ENCODE results near the gene OXSM. TPM values are rescaled to one million over a fixed set of nuclear protein-coding genes. Genes with fewer than 3 reads are reported as not detected.

The OXSM gene
- total RNA-seq (ENCODE audit: low replicate concordance), result 7.6 and 19.5 TPM in 2 replicates

DNA sequence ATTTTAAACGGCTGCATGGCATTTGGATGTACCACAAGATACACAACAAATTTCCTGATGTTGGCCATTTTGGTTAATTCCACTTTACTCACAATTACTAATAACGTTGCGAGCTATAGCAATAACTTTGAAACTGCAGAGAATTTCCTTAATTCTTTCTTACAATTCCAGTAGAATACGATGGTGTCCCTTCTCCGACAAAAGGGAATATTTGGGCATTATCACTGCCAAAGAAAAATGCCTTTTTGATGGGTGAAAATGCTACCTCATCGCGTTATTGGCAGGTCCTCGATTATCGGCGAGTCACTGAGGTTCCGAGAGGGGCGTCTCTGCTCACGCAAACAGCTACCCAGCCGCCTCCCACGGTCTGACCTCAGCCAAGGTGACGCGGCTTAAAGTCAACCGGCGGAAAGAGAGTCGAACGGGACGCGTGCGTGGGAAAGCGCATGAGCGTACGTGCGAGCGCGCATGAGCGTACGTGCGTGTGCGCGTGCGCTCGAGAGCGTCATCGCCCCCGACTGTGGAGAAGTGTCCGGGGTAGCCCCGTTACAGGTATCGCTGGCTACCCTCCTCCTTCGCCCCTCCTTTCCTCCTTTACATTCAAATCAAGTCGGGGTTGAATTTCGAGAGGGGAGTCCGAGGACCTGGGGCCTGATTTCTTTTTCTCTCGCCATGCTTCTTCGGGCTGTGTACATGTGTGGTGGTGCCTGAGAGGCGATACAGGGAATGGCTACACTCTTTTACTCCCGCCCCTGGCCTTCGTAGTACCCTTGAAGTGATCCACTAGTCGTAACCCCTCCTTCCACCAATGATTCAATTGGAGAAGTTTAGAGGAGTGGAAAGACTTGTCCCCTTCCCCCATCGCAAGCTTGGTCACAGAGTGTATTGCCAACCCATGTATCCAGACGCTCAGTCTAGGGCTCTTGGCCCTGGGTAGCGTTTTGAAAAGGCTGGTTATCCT, at the start of gene OXSM:
OXSM (plus strand) TSS at position 495 of the 961 bp plus-strand sequence. CDS start 931 bp downstream, outside the sequence.
- DNase-seq (ENCODE audit: low read depth), result peak; percentile 91
- H3K4me3 ChIP-seq (ENCODE audit: low read depth, low read length), result peak within 1 kb of the TSS; percentile 74
- TF ChIP-seq, protein P1, sequence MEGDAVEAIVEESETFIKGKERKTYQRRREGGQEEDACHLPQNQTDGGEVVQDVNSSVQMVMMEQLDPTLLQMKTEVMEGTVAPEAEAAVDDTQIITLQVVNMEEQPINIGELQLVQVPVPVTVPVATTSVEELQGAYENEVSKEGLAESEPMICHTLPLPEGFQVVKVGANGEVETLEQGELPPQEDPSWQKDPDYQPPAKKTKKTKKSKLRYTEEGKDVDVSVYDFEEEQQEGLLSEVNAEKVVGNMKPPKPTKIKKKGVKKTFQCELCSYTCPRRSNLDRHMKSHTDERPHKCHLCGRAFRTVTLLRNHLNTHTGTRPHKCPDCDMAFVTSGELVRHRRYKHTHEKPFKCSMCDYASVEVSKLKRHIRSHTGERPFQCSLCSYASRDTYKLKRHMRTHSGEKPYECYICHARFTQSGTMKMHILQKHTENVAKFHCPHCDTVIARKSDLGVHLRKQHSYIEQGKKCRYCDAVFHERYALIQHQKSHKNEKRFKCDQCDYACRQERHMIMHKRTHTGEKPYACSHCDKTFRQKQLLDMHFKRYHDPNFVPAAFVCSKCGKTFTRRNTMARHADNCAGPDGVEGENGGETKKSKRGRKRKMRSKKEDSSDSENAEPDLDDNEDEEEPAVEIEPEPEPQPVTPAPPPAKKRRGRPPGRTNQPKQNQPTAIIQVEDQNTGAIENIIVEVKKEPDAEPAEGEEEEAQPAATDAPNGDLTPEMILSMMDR (IDR thresholded peaks at IDR 0.05; ENCODE audit: insufficient read depth, low read length), result no peak

DNA sequence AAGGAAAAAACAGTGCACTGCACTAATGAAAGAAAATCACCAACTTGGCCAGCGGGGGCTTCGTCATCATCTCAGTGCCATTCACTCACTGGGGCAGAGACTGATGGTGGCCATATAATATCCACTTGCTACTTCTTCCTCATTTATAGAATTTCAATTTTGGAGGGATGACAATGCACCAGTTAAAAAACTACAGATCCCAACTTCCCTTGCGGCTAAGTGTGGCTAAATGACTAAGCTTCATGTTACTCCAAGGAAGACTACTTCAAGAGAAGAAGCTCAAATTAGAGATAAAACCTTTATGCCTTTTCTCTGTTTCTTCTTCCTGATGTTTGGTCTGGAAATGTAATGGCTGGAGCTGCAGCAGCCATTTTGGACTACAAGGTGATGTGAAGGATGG, 45.4 kb upstream of the OXSM start:
- TF ChIP-seq, protein P1 (IDR thresholded peaks at IDR 0.05; ENCODE audit: insufficient read depth, low read length), result no peak
- H3K4me3 ChIP-seq (ENCODE audit: low read depth, low read length), result no peak overlapping the region
- DNase-seq (ENCODE audit: low read depth), result no peak

DNA sequence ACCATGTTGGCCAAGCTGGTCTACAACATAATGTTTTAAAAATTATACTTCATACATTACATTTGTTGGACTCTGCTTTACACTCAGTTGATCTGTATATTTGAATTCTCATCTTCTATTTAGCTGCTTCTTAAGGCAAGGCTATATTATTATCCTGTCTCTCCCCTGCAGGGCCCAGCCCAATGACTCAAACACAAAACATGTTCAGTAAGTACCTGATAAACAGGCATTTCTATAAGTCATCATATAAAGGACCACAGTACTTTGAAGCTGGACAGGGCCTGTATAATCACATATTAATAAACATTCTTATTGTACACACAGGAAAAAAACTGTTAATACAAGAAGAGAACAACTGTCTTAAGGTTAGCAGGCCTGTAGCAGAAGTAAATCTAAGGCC, 42.9 kb upstream of the OXSM start:
- TF ChIP-seq, protein P1 (IDR thresholded peaks at IDR 0.05; ENCODE audit: insufficient read depth, low read length), result no peak
- no peak for DNase-seq (ENCODE audit: low read depth)
- H3K4me3 ChIP-seq (ENCODE audit: low read depth, low read length), result no peak overlapping the region

DNA sequence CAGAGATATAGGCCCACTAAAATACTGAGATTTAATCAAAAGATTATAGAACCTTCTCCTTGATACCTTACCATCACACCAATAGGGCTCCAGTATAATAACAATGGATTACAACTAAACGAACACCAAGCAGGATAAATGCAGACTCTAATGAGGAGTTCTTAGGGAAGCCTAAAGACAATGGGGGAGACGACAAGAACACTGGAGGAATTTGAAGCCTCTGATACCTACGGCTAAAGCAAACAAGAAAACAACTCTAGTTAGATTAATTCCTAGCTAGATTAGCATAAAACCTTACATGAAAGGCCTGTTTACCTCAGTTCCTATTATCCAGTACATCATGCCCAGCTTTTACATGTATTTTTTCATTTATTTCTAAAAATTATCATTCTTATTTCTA, 41.7 kb upstream of the OXSM start:
- no peak for DNase-seq (ENCODE audit: low read depth)
- H3K4me3 ChIP-seq (ENCODE audit: low read depth, low read length), result no peak overlapping the region
- TF ChIP-seq, protein P1 (IDR thresholded peaks at IDR 0.05; ENCODE audit: insufficient read depth, low read length), result no peak

DNA sequence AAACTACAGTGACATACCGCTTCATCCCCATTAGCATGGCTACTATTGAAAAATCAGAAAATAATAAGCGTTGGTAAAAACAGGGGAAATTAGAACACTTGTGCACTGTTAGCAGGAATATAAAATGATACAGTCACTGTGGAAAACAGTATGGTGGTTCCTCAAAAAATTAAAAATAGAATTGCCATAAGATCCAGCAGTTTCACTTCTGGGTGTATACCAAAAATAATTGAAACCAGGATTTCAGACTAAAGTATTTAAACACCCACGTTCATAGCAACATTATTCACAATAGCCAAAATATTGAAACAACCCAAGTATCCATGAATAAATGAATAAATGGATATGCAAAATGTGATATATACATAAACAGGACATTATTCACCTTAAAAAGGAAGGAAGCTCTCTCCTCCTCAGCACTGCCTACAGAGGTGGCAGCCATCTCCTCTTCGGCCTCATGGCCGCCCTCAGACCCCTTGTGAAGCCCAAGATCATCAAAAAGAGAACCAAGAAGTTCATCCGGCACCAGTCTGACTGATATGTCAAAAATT, 40.8 kb upstream of the OXSM start:
- TF ChIP-seq, protein P1 (IDR thresholded peaks at IDR 0.05; ENCODE audit: insufficient read depth, low read length), result no peak
- DNase-seq (ENCODE audit: low read depth), result no peak
- H3K4me3 ChIP-seq (ENCODE audit: low read depth, low read length), result no peak overlapping the region

DNA sequence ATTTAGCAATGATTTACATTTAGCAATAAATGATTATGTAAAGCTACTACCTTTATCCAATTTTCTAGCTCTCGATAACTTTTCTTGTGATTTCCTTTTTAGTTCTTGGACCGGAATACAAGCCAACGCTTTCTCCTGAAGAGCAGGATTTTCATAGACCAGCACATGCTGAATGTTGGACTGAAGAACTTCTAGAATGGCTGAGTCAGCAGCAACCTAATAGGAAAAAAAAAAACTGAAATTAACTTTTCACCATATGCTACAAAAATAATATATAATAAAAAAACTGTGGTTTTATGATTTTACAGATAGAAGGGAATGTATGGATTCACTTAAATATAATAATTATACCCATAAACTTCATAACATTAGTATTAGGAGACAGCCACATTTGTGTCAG, 38.8 kb upstream of the OXSM start:
- TF ChIP-seq, protein P1 (IDR thresholded peaks at IDR 0.05; ENCODE audit: insufficient read depth, low read length), result no peak
- H3K4me3 ChIP-seq (ENCODE audit: low read depth, low read length), result no peak overlapping the region
- DNase-seq (ENCODE audit: low read depth), result no peak

Measured in fibroblast of the aortic adventitia (primary cell).